GM12878 (cell line): ENCODE results near the gene PPP3CA. TPM values are rescaled to one million over a fixed set of nuclear protein-coding genes. Genes with fewer than 3 reads are reported as not detected.

Source experiments
- ATAC-seq: fragments of 200-7000 bp; cut with Tn5 transposase; 3 replicates; pipeline ENCODE4 v1.9.1; 2020; ENCODE audit warnings: mild to moderate bottlenecking, moderate library complexity
- BruUV-seq: library from RNA; stranded (reverse); fragments of 400-500 nt; replicated peaks from 2 replicates; lab custom pipeline; 2021; lab: Mats Ljungman, UMichigan
- CTCF ChIA-PET: fragments of 300-600 bp; sonication (Branson Sonifier 250); formaldehyde crosslinking; extraction: SDS; loops from one replicate; lab custom pipeline; 2021; ENCODE audit warnings: inconsistent platforms; lab: Yijun Ruan, JAX
- POLR2A ChIA-PET: fragments of 350-600 bp; formaldehyde crosslinking; extraction: SDS; loops from one replicate; lab custom pipeline; 2021; ENCODE audit warnings: inconsistent platforms; lab: Charles Lee
- RAD21 ChIA-PET: fragments of 300-600 bp; sonication (Branson Sonifier 250); formaldehyde crosslinking; loops from one replicate; lab custom pipeline; 2023; ENCODE audit warnings: antibody characterized with exemption; ENCODE audit not compliant: unreplicated experiment; lab: Charles Lee
- SMC1A ChIA-PET: fragments of 300-600 bp; sonication (Branson Sonifier 250); formaldehyde crosslinking; loops from one replicate; lab custom pipeline; 2023; ENCODE audit not compliant: unreplicated experiment, uncharacterized antibody; lab: Charles Lee
- DNase-seq: peaks from one replicate; pipeline ENCODE4 v3.0.0-alpha.2; 2011; ENCODE audit warnings: low read depth, low spot score
- FAIRE-seq: peaks from 3 replicates; lab custom pipeline; 2011; peaks lifted over from hg19 to GRCh38; lab: Jason Lieb, UNC
- H2AFZ ChIP-seq: 2 replicates; pipeline ENCODE4 v1.6.0; 2011; ENCODE audit warnings: low read depth, low read length, control low read depth; ENCODE audit not compliant: control insufficient read depth
- H3K27ac ChIP-seq: 2 replicates; pipeline ENCODE4 v1.5.1; 2011; ENCODE audit warnings: control low read depth; ENCODE audit not compliant: control insufficient read depth, insufficient read depth
- H3K27me3 ChIP-seq, 2 experiments: replicated peaks in 1 of 2; 2 replicates each; pipeline versions ENCODE4 v1.6.0 to v1.6.1; 2011; ENCODE audit warnings: low read length in 1 of 2; ENCODE audit not compliant: control insufficient read depth in 2 of 2, insufficient read depth in 2 of 2
- H3K36me3 ChIP-seq, 2 experiments: 2 replicates each; pipeline ENCODE4 v1.5.1; 2011; ENCODE audit warnings: low read length in 1 of 2; ENCODE audit not compliant: control insufficient read depth in 2 of 2, insufficient read depth in 2 of 2
- H3K4me1 ChIP-seq: 2 replicates; pipeline ENCODE4 v1.6.1; 2011; ENCODE audit warnings: mild to moderate bottlenecking, low read length, moderate library complexity, mixed read lengths; ENCODE audit not compliant: control insufficient read depth, insufficient read depth
- H3K4me2 ChIP-seq: 2 replicates; pipeline ENCODE4 v1.6.0; 2011; ENCODE audit warnings: control low read depth; ENCODE audit not compliant: control insufficient read depth, insufficient read depth
- H3K4me3 ChIP-seq: fragments of 200-600 bp; sonication (generic); 2 replicates; pipeline ENCODE4 v1.5.1; 2016
- H3K79me2 ChIP-seq: 2 replicates; pipeline ENCODE4 v1.6.0; 2011; ENCODE audit warnings: low read length; ENCODE audit not compliant: control insufficient read depth, insufficient read depth
- H3K9ac ChIP-seq: 2 replicates; pipeline ENCODE4 v1.8.0; 2011; ENCODE audit warnings: low read length, control low read depth, mixed read lengths; ENCODE audit not compliant: control insufficient read depth, insufficient read depth
- H3K9me3 ChIP-seq: replicated peaks from 3 replicates; pipeline ENCODE4 v1.5.1; 2011; ENCODE audit warnings: mild to moderate bottlenecking, low read length; ENCODE audit not compliant: control insufficient read depth, insufficient read depth
- H4K20me1 ChIP-seq: 2 replicates; pipeline ENCODE4 v1.6.0; 2011; ENCODE audit not compliant: control insufficient read depth, insufficient read depth
- ATF3 ChIP-seq: IDR thresholded peaks from 2 replicates; pipeline ENCODE4 v1.6.1; 2011; ENCODE audit warnings: low read depth, mild to moderate bottlenecking, low read length, moderate library complexity, borderline replicate concordance; ENCODE audit errors: extremely low read depth
- CUX1 ChIP-seq: IDR thresholded peaks from 2 replicates; pipeline ENCODE4 v1.6.1; 2012; ENCODE audit warnings: improper control_type of control experiment, low read depth, low read length; ENCODE audit not compliant: insufficient replicate concordance
- GABPA ChIP-seq: IDR thresholded peaks from 2 replicates; pipeline ENCODE4 v1.6.1; 2014; ENCODE audit warnings: antibody characterized with exemption, low read depth, mild to moderate bottlenecking, inconsistent platforms
- GATAD2B ChIP-seq: fragments of 450-650 bp; conservative IDR thresholded peaks from 2 replicates; pipeline ENCODE4 v1.6.1; 2017; ENCODE audit warnings: low read depth, mild to moderate bottlenecking, moderate library complexity
- HCFC1 ChIP-seq: fragments of 150-350 bp; IDR thresholded peaks from 2 replicates; pipeline ENCODE4 v1.6.1; 2014; ENCODE audit warnings: low read length
- NFXL1 ChIP-seq: fragments of 450-650 bp; IDR thresholded peaks from 2 replicates; pipeline ENCODE4 v1.6.1; 2017; ENCODE audit warnings: antibody characterized with exemption, mild to moderate bottlenecking, borderline replicate concordance
- NFYB ChIP-seq: IDR thresholded peaks from 2 replicates; pipeline ENCODE4 v1.6.1; 2011; ENCODE audit warnings: low read depth, mild to moderate bottlenecking, low read length, improper control_type of control experiment, moderate library complexity; ENCODE audit not compliant: insufficient read depth
- PBX3 ChIP-seq: IDR thresholded peaks from 2 replicates; pipeline ENCODE4 v1.6.1; 2011; ENCODE audit warnings: mild to moderate bottlenecking, low read depth, low read length, moderate library complexity; ENCODE audit not compliant: insufficient replicate concordance
- POLR2AphosphoS5 ChIP-seq: IDR thresholded peaks from 2 replicates; pipeline ENCODE4 v1.6.1; 2011; ENCODE audit warnings: mild to moderate bottlenecking, low read length, inconsistent platforms
- RELA ChIP-seq: fragments of 450-650 bp; IDR thresholded peaks from 2 replicates; pipeline ENCODE4 v1.8.0; 2014; ENCODE audit warnings: borderline replicate concordance; ENCODE audit not compliant: partially characterized antibody
- SMARCA5 ChIP-seq: fragments of 450-650 bp; IDR thresholded peaks from 2 replicates; pipeline ENCODE4 v1.6.1; 2017; ENCODE audit warnings: mild to moderate bottlenecking
- SPI1 ChIP-seq: IDR thresholded peaks from 2 replicates; pipeline ENCODE4 v1.6.1; 2011; ENCODE audit warnings: low read depth, mild to moderate bottlenecking, low read length, moderate library complexity, borderline replicate concordance; ENCODE audit not compliant: insufficient read depth
- SUZ12 ChIP-seq: fragments of 200-600 bp; sonication (generic); IDR thresholded peaks from one replicate; pipeline ENCODE4 v1.6.1; 2018; ENCODE audit warnings: antibody characterized with exemption, mild to moderate bottlenecking; ENCODE audit not compliant: unreplicated experiment
- ZBTB4 ChIP-seq: fragments of 450-650 bp; formaldehyde crosslinking; IDR thresholded peaks from 2 replicates; pipeline ENCODE4 v1.4.0; 2022; ENCODE audit warnings: mild to moderate bottlenecking, moderate library complexity
- WGBS: methylation state at CpG from one replicate; pipeline ENCODE4 v1.1.6; 2016; ENCODE audit warnings: low lambda C conversion rate; ENCODE audit not compliant: insufficient replicate concordance, insufficient coverage; ENCODE audit errors: missing lambda C conversion rate; 5-methylcytosine and 5-hydroxymethylcytosine counted together
- in situ Hi-C: fragments of 300-500 bp; cut with MboI; formaldehyde crosslinking; loops from 9 replicates; pipeline ENCODE4 v1.14.3; 2018; ENCODE audit warnings: mixed read lengths
- intact Hi-C: fragments of 100-400 bp; cut with micrococcal nuclease; formaldehyde crosslinking; loops from one replicate; pipeline ENCODE4 v1.14.2; 2022; ENCODE audit not compliant: unreplicated experiment
- polyA plus RNA-seq, 11 experiments: library from polyadenylated mRNA; depleted of rRNA in 4 of 11; unstranded in 6 of 11; stranded (reverse) in 5 of 11; fragments of >200 nt; fragmentation: Nextera tagmentation in 4 of 11; fragmentation: Illumina TruSeq in 1 of 11; extraction: Ambion mirVana in 4 of 11; extraction: Trizol in 1 of 11; gene quantifications; 1 replicate in 1 of 11; 2 replicates in 10 of 11; pipeline versions ENCODE4 v1.2.1 to v1.2.3, GENCODE V29; 2011 to 2016; ENCODE audit warnings: inconsistent platforms in 2 of 11, missing spikeins in 2 of 11, low read depth in 1 of 11
- total RNA-seq, 4 experiments: library from RNA; depleted of rRNA in 3 of 4; stranded (reverse); fragments of >200 nt in 3 of 4; fragmentation: Illumina TruSeq in 1 of 4; extraction: Trizol in 1 of 4; gene quantifications; 2 replicates each; pipeline versions ENCODE4 v1.2.1 to v1.2.3, GENCODE V29; 2013 to 2021

The PPP3CA gene
- total and polyA plus RNA-seq, 10 of the 15 experiments (the other 5 are each of a cell fraction or from before 2014, with no cell fraction given) = 0.33 to 9.0 (median 1.0) TPM

GRCh38 chr4:101177154-101177553 lies 170.2 kb downstream of the PPP3CA start:
- no peaks in the 10 kb centered on the region for H3K36me3 ChIP-seq
- H4K20me1 ChIP-seq = no peaks in the 10 kb centered on the region
- no peak overlapping the region for H3K27ac ChIP-seq
- BruUV-seq = no TSS peak
- no peaks in the 10 kb centered on the region for H3K79me2 ChIP-seq
- intact Hi-C loops = no loop called here
- CTCF ChIA-PET = no interaction called here
- no peaks in the 10 kb centered on the region for H3K27me3 ChIP-seq
- no peaks in the 10 kb centered on the region for H3K9me3 ChIP-seq
- 0% methylated on average over 1 of the region's 1 CpG for WGBS
- no peak for FAIRE-seq
- POLR2A ChIA-PET = no interaction called here
- H3K4me3 ChIP-seq = no peak overlapping the region
- RAD21 ChIA-PET = no interaction called here
- no peaks in the 10 kb centered on the region for H3K4me1 ChIP-seq
- no peak for ATAC-seq
- no peak overlapping the region for H3K4me2 ChIP-seq
- H3K9ac ChIP-seq = no peak overlapping the region
- no peak overlapping the region for H2AFZ ChIP-seq
- SMC1A ChIA-PET = no interaction called here
- in situ Hi-C loops = no loop called here
- no peak for DNase-seq
- TF ChIP-seq ZBTB4 = no peak
- TF ChIP-seq RELA = no peak
- no peak for TF ChIP-seq CUX1
- no peak for TF ChIP-seq GABPA
- TF ChIP-seq POLR2AphosphoS5 = no peak
- TF ChIP-seq GATAD2B = no peak
- no peak for TF ChIP-seq ATF3
- no peak for TF ChIP-seq HCFC1
- TF ChIP-seq SUZ12 = no peak
- no peak for TF ChIP-seq NFYB
- no peak for TF ChIP-seq SPI1
- TF ChIP-seq PBX3 = no peak
- no peak for TF ChIP-seq NFXL1
- no peak for TF ChIP-seq SMARCA5
